ENCODE data around the gene MOB3B. TPM values are rescaled to one million over a fixed set of nuclear protein-coding genes. Genes with fewer than 3 reads are reported as not detected.
A peak's percentile ranks its signal among the peaks of the same experiment; 100 is the strongest.

The MOB3B gene
- total RNA-seq, 1 experiment from 2014 or later = 0.19 TPM

DNA sequence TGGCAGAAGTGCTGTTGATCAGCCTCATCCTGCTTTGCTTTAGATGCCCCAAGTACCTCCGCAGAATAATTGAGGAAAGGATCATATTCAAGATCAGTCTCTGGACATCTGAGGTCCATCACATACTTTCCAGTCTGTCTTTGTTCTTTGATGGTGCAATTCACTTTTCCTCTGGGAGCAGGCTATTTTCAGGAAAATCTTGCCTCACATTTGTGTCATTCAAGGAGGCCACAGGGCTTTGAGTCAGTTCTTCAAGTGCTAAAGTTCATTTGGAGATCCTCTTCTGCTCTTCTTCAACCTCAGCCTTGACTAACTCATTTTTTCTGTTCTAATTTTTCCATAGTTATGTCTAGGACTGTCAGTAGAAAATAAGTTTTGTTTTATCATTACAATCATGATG is 251.2 kb downstream of the MOB3B start:
- Histone ChIP-seq H3K4me3 (ENCODE audit: low read depth, low read length, poor library complexity, severe bottlenecking) (no peak overlapping the region), H3K27ac (ENCODE audit: low read depth, low read length, poor library complexity, severe bottlenecking) (no peak overlapping the region), H3K9me3 (ENCODE audit: low read depth, low read length, poor library complexity, severe bottlenecking) (no peaks in the 10 kb centered on the region), H3K27me3 (replicated peaks; ENCODE audit: insufficient read depth, low read depth, low read length, poor library complexity) (no peaks in the 10 kb centered on the region), H3K36me3 (ENCODE audit: insufficient read depth, low read length, poor library complexity, severe bottlenecking) (no peaks in the 10 kb centered on the region), H3K4me1 (ENCODE audit: insufficient read depth, low read length, poor library complexity, severe bottlenecking) (no peaks in the 10 kb centered on the region)
- BruUV-seq (replicated peaks) = no TSS peak
- TF ChIP-seq, protein P1, sequence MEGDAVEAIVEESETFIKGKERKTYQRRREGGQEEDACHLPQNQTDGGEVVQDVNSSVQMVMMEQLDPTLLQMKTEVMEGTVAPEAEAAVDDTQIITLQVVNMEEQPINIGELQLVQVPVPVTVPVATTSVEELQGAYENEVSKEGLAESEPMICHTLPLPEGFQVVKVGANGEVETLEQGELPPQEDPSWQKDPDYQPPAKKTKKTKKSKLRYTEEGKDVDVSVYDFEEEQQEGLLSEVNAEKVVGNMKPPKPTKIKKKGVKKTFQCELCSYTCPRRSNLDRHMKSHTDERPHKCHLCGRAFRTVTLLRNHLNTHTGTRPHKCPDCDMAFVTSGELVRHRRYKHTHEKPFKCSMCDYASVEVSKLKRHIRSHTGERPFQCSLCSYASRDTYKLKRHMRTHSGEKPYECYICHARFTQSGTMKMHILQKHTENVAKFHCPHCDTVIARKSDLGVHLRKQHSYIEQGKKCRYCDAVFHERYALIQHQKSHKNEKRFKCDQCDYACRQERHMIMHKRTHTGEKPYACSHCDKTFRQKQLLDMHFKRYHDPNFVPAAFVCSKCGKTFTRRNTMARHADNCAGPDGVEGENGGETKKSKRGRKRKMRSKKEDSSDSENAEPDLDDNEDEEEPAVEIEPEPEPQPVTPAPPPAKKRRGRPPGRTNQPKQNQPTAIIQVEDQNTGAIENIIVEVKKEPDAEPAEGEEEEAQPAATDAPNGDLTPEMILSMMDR (conservative IDR thresholded peaks at IDR 0.05; ENCODE audit: low read depth, low read length) = no peak
- TF ChIP-seq EZH2 (IDR thresholded peaks at IDR 0.05; ENCODE audit: borderline replicate concordance, low read depth, low read length, poor library complexity, severe bottlenecking) = no peak
- ChIA-PET CTCF (no interaction called here), POLR2A (ENCODE audit: low non-redundant PET) (no interaction called here)
- no peak for DNase-seq (ENCODE audit: low spot score)
- intact Hi-C loops (cut with micrococcal nuclease; ENCODE audit: unreplicated experiment) = no loop called here

DNA sequence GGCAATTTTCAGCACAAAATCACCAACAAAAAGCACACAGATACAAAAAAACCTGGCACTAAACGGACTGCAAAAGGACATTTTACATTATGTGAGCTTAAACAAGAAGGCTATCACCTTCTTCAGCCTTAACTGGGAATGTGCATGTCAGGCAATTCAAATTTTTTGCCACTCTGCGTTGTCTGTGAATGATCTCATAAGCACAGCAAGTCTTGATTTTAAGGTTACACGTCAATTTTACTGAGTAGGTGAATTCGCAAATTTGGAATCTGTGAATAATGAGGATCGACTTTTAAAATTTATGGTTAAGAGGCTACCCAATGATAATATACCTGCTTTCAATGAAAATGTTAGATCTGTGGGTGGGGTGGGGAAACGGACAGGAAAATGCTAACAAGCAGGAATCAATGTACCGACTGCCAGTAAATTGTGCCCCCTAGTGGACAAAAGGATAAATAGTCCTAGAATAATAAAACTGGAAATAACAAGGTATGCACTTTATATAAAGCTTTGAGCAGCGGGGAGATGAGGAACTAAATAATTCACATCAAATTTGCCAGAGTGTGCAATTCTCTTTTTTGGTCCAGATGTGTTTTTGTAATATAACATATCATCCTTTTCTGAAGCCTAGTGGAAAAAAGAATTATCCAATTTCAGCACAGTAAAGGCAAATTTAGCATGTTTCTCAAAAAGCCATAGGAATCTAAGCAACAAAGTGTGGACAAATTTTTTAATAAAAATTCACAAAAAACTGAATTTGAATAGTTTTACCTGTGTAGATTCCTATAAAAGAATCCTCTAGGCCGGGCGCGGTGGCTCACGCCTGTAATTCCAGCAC is 253.2 kb downstream of the MOB3B start:
- Histone ChIP-seq H3K9me3 (ENCODE audit: low read depth, low read length, poor library complexity, severe bottlenecking) (no peaks in the 10 kb centered on the region), H3K27ac (ENCODE audit: low read depth, low read length, poor library complexity, severe bottlenecking) (no peak overlapping the region), H3K4me1 (ENCODE audit: insufficient read depth, low read length, poor library complexity, severe bottlenecking) (no peaks in the 10 kb centered on the region), H3K4me3 (ENCODE audit: low read depth, low read length, poor library complexity, severe bottlenecking) (no peak overlapping the region), H3K36me3 (ENCODE audit: insufficient read depth, low read length, poor library complexity, severe bottlenecking) (no peaks in the 10 kb centered on the region), H3K27me3 (replicated peaks; ENCODE audit: insufficient read depth, low read depth, low read length, poor library complexity) (no peaks in the 10 kb centered on the region)
- CTCF ChIA-PET = interaction anchor here (0.5 kb wide), 1 partner anchor 378 kb away, joined by 5 read pairs; no protein-coding TSS in a partner anchor
- POLR2A ChIA-PET (ENCODE audit: low non-redundant PET) = no interaction called here
- intact Hi-C loops (cut with micrococcal nuclease; ENCODE audit: unreplicated experiment) = loop anchor here (2.0 kb wide), 1 partner anchor 244 kb away; no protein-coding TSS in a partner anchor
- BruUV-seq (replicated peaks) = no TSS peak
- TF ChIP-seq, protein P1 (conservative IDR thresholded peaks at IDR 0.05; ENCODE audit: low read depth, low read length) = peak; percentile 60
- no peak for TF ChIP-seq EZH2 (IDR thresholded peaks at IDR 0.05; ENCODE audit: borderline replicate concordance, low read depth, low read length, poor library complexity, severe bottlenecking)
- peak; percentile 55 for DNase-seq (ENCODE audit: low spot score)

Other genes with a start within 250 kb of the MOB3B start
- not detected in 2 replicates for gene EQTN, start 232.7 kb downstream of the MOB3B start, total RNA-seq (2021)
- gene IFNK, start 5.5 kb downstream of the MOB3B start, total RNA-seq (2021) = not detected in 2 replicates
- gene C9orf72, start 43.7 kb upstream of the MOB3B start, total RNA-seq (2021) = 5.9 TPM in 2 replicates